Panc1 (cell line): ENCODE results near the gene BIK. TPM values are rescaled to one million over a fixed set of nuclear protein-coding genes. Genes with fewer than 3 reads are reported as not detected.

Experiments
- ATAC-seq: fragments of 200-7000 bp; cut with Tn5 transposase; 2 replicates; pipeline ENCODE4 v1.9.1; 2020; ENCODE audit warnings: mild to moderate bottlenecking, moderate library complexity
- BruUV-seq: library from RNA; stranded (reverse); fragments of 400-500 nt; replicated peaks from 2 replicates; lab custom pipeline; 2021; lab: Mats Ljungman, UMichigan
- CTCF ChIA-PET: fragments of 300-600 bp; sonication (Branson Sonifier 250); formaldehyde crosslinking; loops from one replicate; lab custom pipeline; 2022; ENCODE audit warnings: antibody characterized with exemption; lab: Charles Lee
- POLR2A ChIA-PET: fragments of 300-600 bp; sonication (Branson Sonifier 250); formaldehyde crosslinking; loops from one replicate; lab custom pipeline; 2022; ENCODE audit warnings: antibody characterized with exemption; lab: Charles Lee
- DNase-seq: peaks from one replicate; pipeline ENCODE4 v3.0.0-alpha.2; 2010; ENCODE audit warnings: low read depth, low spot score
- H3K27ac ChIP-seq: 2 replicates; pipeline ENCODE4 v1.5.1; 2011; ENCODE audit warnings: mild to moderate bottlenecking, low read length, inconsistent platforms
- H3K27me3 ChIP-seq: fragments of 200-500 bp; sonication (Bioruptor generic); 2 replicates; pipeline ENCODE4 v1.6.0; 2014; ENCODE audit warnings: low read length, inconsistent platforms; ENCODE audit not compliant: control insufficient read depth, insufficient read depth
- H3K36me3 ChIP-seq: fragments of 200-500 bp; sonication (Bioruptor generic); 2 replicates; pipeline ENCODE4 v1.5.1; 2014; ENCODE audit warnings: inconsistent platforms, mild to moderate bottlenecking, low read length, moderate library complexity; ENCODE audit not compliant: control insufficient read depth, insufficient read depth
- H3K4me1 ChIP-seq: 2 replicates; pipeline ENCODE4 v1.5.1; 2011; ENCODE audit warnings: inconsistent platforms, mild to moderate bottlenecking, low read length, moderate library complexity; ENCODE audit not compliant: control insufficient read depth, insufficient read depth
- H3K4me3 ChIP-seq, 2 experiments: 2 replicates each; pipeline ENCODE4 v1.5.1; 2011 to 2012; ENCODE audit warnings: low read depth in 2 of 2, low read length in 2 of 2, mild to moderate bottlenecking in 2 of 2, inconsistent platforms in 1 of 2, moderate library complexity in 1 of 2
- H3K9me3 ChIP-seq: fragments of 200-500 bp; sonication (Bioruptor generic); 2 replicates; pipeline ENCODE4 v1.5.1; 2014; ENCODE audit warnings: low read depth, mild to moderate bottlenecking, inconsistent platforms, low read length, moderate library complexity; ENCODE audit not compliant: control insufficient read depth, insufficient read depth
- CTCF ChIP-seq: fragments of 450-650 bp; IDR thresholded peaks from 2 replicates; pipeline ENCODE4 v1.5.1; 2017; ENCODE audit warnings: mild to moderate bottlenecking
- POLR2AphosphoS5 ChIP-seq: IDR thresholded peaks from 2 replicates; pipeline ENCODE4 v1.6.1; 2012; ENCODE audit warnings: mild to moderate bottlenecking, low read depth, low read length, moderate library complexity
- REST ChIP-seq, 2 experiments: IDR thresholded peaks; 2 replicates each; pipeline ENCODE4 v1.6.1; 2011 to 2012; ENCODE audit warnings: low read depth in 2 of 2, control low read depth in 1 of 2, low read length in 1 of 2, mild to moderate bottlenecking in 1 of 2, moderate library complexity in 1 of 2; ENCODE audit not compliant: insufficient read depth in 1 of 2
- SIN3A ChIP-seq: IDR thresholded peaks from 2 replicates; pipeline ENCODE4 v1.6.1; 2012; ENCODE audit warnings: low read depth, mild to moderate bottlenecking, low read length, moderate library complexity, borderline replicate concordance; ENCODE audit not compliant: insufficient read depth
- TCF7L2 ChIP-seq: IDR thresholded peaks from 2 replicates; pipeline ENCODE4 v1.6.1; 2011; ENCODE audit warnings: mild to moderate bottlenecking, low read depth, low read length, inconsistent platforms
- in situ Hi-C: cut with HindIII; loops from 2 replicates; pipeline ENCODE4 v1.10.0; 2016; ENCODE audit warnings: low sequenced_read_pairs, low pct_unique_long_range_greater_than_20kb
- intact Hi-C: fragments of 100-400 bp; cut with micrococcal nuclease; formaldehyde crosslinking; loops from one replicate; pipeline ENCODE4 v1.10.0; 2022; ENCODE audit not compliant: unreplicated experiment
- total RNA-seq: library from RNA; stranded (reverse); gene quantifications from one replicate; pipeline ENCODE4 v1.2.1, GENCODE V29; 2021; ENCODE audit not compliant: unreplicated experiment

Gene BIK
- total RNA-seq, 1 experiment from 2014 or later = 0.18 TPM

- Histone ChIP-seq H3K36me3 (no peaks in the 10 kb centered on the region), H3K9me3 (no peaks in the 10 kb centered on the region), H3K4me3 (no peak overlapping the region), H3K27ac (no peak overlapping the region), H3K27me3 (no peaks in the 10 kb centered on the region), H3K4me1 (no peaks in the 10 kb centered on the region)
- DNase-seq (no peak), ATAC-seq (no peak)
- intact Hi-C loops (no loop called here), in situ Hi-C loops (no loop called here)
- TF ChIP-seq REST (IDR thresholded peaks at IDR 0.05; ENCODE audit: insufficient read depth in 1 of 2, low read depth in 2 of 2, low read length in 1 of 2) = no peak
- TF ChIP-seq CTCF = no peak
- TF ChIP-seq TCF7L2 = no peak
- no peak for TF ChIP-seq POLR2AphosphoS5
- no peak for TF ChIP-seq SIN3A
- BruUV-seq = no TSS peak
- ChIA-PET CTCF (no interaction called here), POLR2A (no interaction called here)
These were observed 30.8 kb upstream of the BIK start for GRCh38 chr22:43079742-43080141.

GRCh38 chr22:43080616-43081015, 29.9 kb upstream of the BIK start:
- Histone ChIP-seq H3K27ac (no peak overlapping the region), H3K36me3 (no peaks in the 10 kb centered on the region), H3K4me3 (no peak overlapping the region), H3K27me3 (no peaks in the 10 kb centered on the region), H3K4me1 (no peaks in the 10 kb centered on the region), H3K9me3 (no peaks in the 10 kb centered on the region)
- POLR2A ChIA-PET = no interaction called here
- no peak for TF ChIP-seq TCF7L2
- TF ChIP-seq CTCF = no peak
- in situ Hi-C loops (no loop called here), intact Hi-C loops (no loop called here)
- no peak for ATAC-seq
- no peak for DNase-seq
- BruUV-seq = no TSS peak
- CTCF ChIA-PET = no interaction called here

- DNase-seq (no peak), ATAC-seq (no peak)
- ChIA-PET POLR2A (no interaction called here), CTCF (interaction anchor here (0.6 kb wide), 1 partner anchor 334 kb away, joined by 4 read pairs; no protein-coding TSS in a partner anchor)
- H3K9me3 ChIP-seq = no peaks in the 10 kb centered on the region
- BruUV-seq = no TSS peak
- TF ChIP-seq CTCF (no peak), TCF7L2 (no peak), SIN3A (no peak), POLR2AphosphoS5 (no peak), REST (IDR thresholded peaks at IDR 0.05; ENCODE audit: insufficient read depth in 1 of 2, low read depth in 2 of 2, low read length in 1 of 2) (no peak)
- no peaks in the 10 kb centered on the region for H3K27me3 ChIP-seq
- H3K36me3 ChIP-seq = no peaks in the 10 kb centered on the region
- H3K27ac ChIP-seq = no peak overlapping the region
- in situ Hi-C loops (no loop called here), intact Hi-C loops (no loop called here)
- H3K4me3 ChIP-seq = no peak overlapping the region
- H3K4me1 ChIP-seq = no peaks in the 10 kb centered on the region
These were observed 28.6 kb upstream of the BIK start for GRCh38 chr22:43081968-43082367.
